K562 (cell line): ENCODE data around the gene PRKACG. TPM values are rescaled to one million over a fixed set of nuclear protein-coding genes. Genes with fewer than 3 reads are reported as not detected.

Experiments
- ATAC-seq: fragments of 200-7000 bp; cut with Tn5 transposase; 3 replicates; pipeline ENCODE4 v1.9.1; 2020; ENCODE audit warnings: moderate library complexity
- BruUV-seq: library from RNA; stranded (reverse); fragments of 400-500 nt; replicated peaks from 2 replicates; lab custom pipeline; 2021; lab: Mats Ljungman, UMichigan
- CTCF ChIA-PET: fragments of 300-600 bp; formaldehyde crosslinking; extraction: SDS; loops from one replicate; lab custom pipeline; 2021; ENCODE audit warnings: low intra/inter-chr PET ratio; lab: Yijun Ruan, JAX
- POLR2A ChIA-PET: fragments of 300-600, 350-650 bp; sonication (Branson Sonifier 250); formaldehyde crosslinking; extraction: SDS; loops from one replicate; lab custom pipeline; 2021; ENCODE audit warnings: antibody characterized with exemption, inconsistent platforms; lab: Yijun Ruan, JAX
- DNase-seq, 4 experiments: peaks; one replicate each; pipeline versions ENCODE4 v3.0.0 to v3.0.0-alpha.2; 2011 to 2018; ENCODE audit warnings: low spot score in 3 of 4, mixed read lengths in 3 of 4; ENCODE audit errors: extremely low read depth in 1 of 4
- FAIRE-seq: peaks from 2 replicates; lab custom pipeline; 2011; peaks lifted over from hg19 to GRCh38; lab: Jason Lieb, UNC
- H2AFZ ChIP-seq: 2 replicates; pipeline ENCODE4 v1.6.0; 2011; ENCODE audit warnings: low read depth, low read length, control low read depth, inconsistent platforms
- H3K27ac ChIP-seq: fragments of 200-600 bp; 3 replicates; pipeline ENCODE4 v1.8.0; 2011; ENCODE audit warnings: low read depth, mild to moderate bottlenecking, control low read depth, inconsistent platforms, low read length, moderate library complexity, mixed read lengths; ENCODE audit errors: extremely low read depth
- H3K27me3 ChIP-seq, 2 experiments: fragments of 300-600 bp in 1 of 2; 2 replicates in 1 of 2; 3 replicates in 1 of 2; pipeline versions ENCODE4 v1.6.0 to v1.8.0; 2011; ENCODE audit warnings: inconsistent platforms in 2 of 2, low read length in 2 of 2, mild to moderate bottlenecking in 1 of 2, mixed read lengths in 1 of 2, moderate library complexity in 1 of 2; ENCODE audit not compliant: control insufficient read depth in 2 of 2, insufficient read depth in 2 of 2
- H3K36me3 ChIP-seq: fragments of 300-600 bp; 3 replicates; pipeline ENCODE4 v1.8.0; 2011; ENCODE audit warnings: mild to moderate bottlenecking, low read length, inconsistent platforms; ENCODE audit not compliant: control insufficient read depth, insufficient read depth
- H3K4me1 ChIP-seq, 2 experiments: fragments of 200-600 bp in 1 of 2; replicated peaks in 1 of 2; 2 replicates in 1 of 2; 3 replicates in 1 of 2; pipeline versions ENCODE4 v1.5.1 to v1.8.0; 2011; ENCODE audit warnings: inconsistent platforms in 2 of 2, low read length in 2 of 2, mild to moderate bottlenecking in 1 of 2, mixed read lengths in 1 of 2, moderate library complexity in 1 of 2; ENCODE audit not compliant: control insufficient read depth in 2 of 2, insufficient read depth in 2 of 2
- H3K4me2 ChIP-seq: 2 replicates; pipeline ENCODE4 v1.6.1; 2011; ENCODE audit warnings: low read length, control low read depth, inconsistent platforms, mixed read lengths; ENCODE audit not compliant: insufficient read depth
- H3K4me3 ChIP-seq: fragments of 200-600 bp; sonication (generic), shearing (Covaris generic); 2 replicates; pipeline ENCODE4 v1.5.1; 2016; ENCODE audit warnings: control low read depth, inconsistent platforms
- H3K79me2 ChIP-seq: fragments of 200-600 bp; 3 replicates; pipeline ENCODE4 v1.8.0; 2011; ENCODE audit warnings: low read length, inconsistent platforms; ENCODE audit not compliant: control insufficient read depth, insufficient read depth
- H3K9ac ChIP-seq, 2 experiments: 2 replicates each; pipeline versions ENCODE4 v1.6.0 to v1.6.1; 2011; ENCODE audit warnings: low read depth in 2 of 2, low read length in 2 of 2, control low read depth in 1 of 2, inconsistent platforms in 1 of 2, mild to moderate bottlenecking in 1 of 2, mixed read lengths in 1 of 2; ENCODE audit not compliant: insufficient read depth in 1 of 2
- H3K9me1 ChIP-seq: one replicate; pipeline ENCODE4 v1.6.0; 2011; ENCODE audit warnings: inconsistent platforms, mild to moderate bottlenecking, low read length, moderate library complexity; ENCODE audit not compliant: control insufficient read depth, insufficient read depth
- H3K9me3 ChIP-seq: replicated peaks from 2 replicates; pipeline ENCODE4 v1.5.1; 2011; ENCODE audit warnings: low read depth, low read length, inconsistent platforms; ENCODE audit not compliant: control insufficient read depth, insufficient read depth
- H4K20me1 ChIP-seq: replicated peaks from 2 replicates; pipeline ENCODE4 v1.6.1; 2011; ENCODE audit warnings: low read length, inconsistent platforms, mixed read lengths; ENCODE audit not compliant: control insufficient read depth, insufficient read depth
- ATF2 ChIP-seq: sonication (generic); formaldehyde crosslinking; IDR thresholded peaks from 2 replicates; pipeline ENCODE4 v1.8.1; 2022; ENCODE audit warnings: missing genetic modification reagents
- CCAR2 ChIP-seq: fragments of 200-400 bp; formaldehyde crosslinking; IDR thresholded peaks from 2 replicates; pipeline ENCODE4 v1.6.1; 2017; ENCODE audit warnings: mild to moderate bottlenecking, low read depth, low read length
- CEBPZ ChIP-seq: fragments of 150-350 bp; IDR thresholded peaks from 2 replicates; pipeline ENCODE4 v1.6.1; 2014; ENCODE audit warnings: low read depth, mild to moderate bottlenecking, low read length, borderline replicate concordance
- DIDO1 ChIP-seq: fragments of 450-650 bp; IDR thresholded peaks from 2 replicates; pipeline ENCODE4 v1.6.1; 2016; ENCODE audit warnings: low read depth, missing biosample characterization, missing genetic modification characterization
- FOXM1 ChIP-seq, 2 experiments: fragments of 450-650 bp in 1 of 2; sonication (generic) in 1 of 2; formaldehyde crosslinking in 1 of 2; IDR thresholded peaks; 2 replicates each; pipeline versions ENCODE4 v1.6.1 to v1.9.0; 2017 to 2022; ENCODE audit warnings: low read depth in 2 of 2, mild to moderate bottlenecking in 2 of 2, missing genetic modification reagents in 1 of 2, moderate library complexity in 1 of 2
- GTF2B ChIP-seq: IDR thresholded peaks from 2 replicates; pipeline ENCODE4 v1.6.1; 2011; ENCODE audit not compliant: insufficient read length; ENCODE audit errors: extremely low read depth
- HEY1 ChIP-seq: fragments of 250-450 bp; sonication (Bioruptor Pico); IDR thresholded peaks from 2 replicates; pipeline ENCODE4 v1.5.0; 2020; ENCODE audit warnings: mild to moderate bottlenecking, moderate library complexity, borderline replicate concordance
- OTX1 ChIP-seq: fragments of 450-650 bp; formaldehyde crosslinking; IDR thresholded peaks from 2 replicates; pipeline ENCODE4 v1.4.0; 2022; ENCODE audit warnings: mild to moderate bottlenecking
- PTBP1 ChIP-seq: fragments of 200-400 bp; formaldehyde crosslinking; IDR thresholded peaks from 2 replicates; pipeline ENCODE4 v1.6.1; 2017; ENCODE audit warnings: low read depth, low read length
- SMAD3 ChIP-seq: fragments of 450-650 bp; formaldehyde crosslinking; conservative IDR thresholded peaks from 2 replicates; pipeline ENCODE4 v1.4.0; 2020; ENCODE audit warnings: mild to moderate bottlenecking
- ZNF143 ChIP-seq: sonication (generic); formaldehyde crosslinking; IDR thresholded peaks from 2 replicates; pipeline ENCODE4 v1.9.0; 2022; ENCODE audit warnings: mild to moderate bottlenecking, missing genetic modification reagents
- ZNF224 ChIP-seq: sonication (generic); formaldehyde crosslinking; IDR thresholded peaks from 2 replicates; pipeline ENCODE4 v1.8.0; 2022; ENCODE audit warnings: mild to moderate bottlenecking, missing genetic modification reagents
- ZNF586 ChIP-seq: fragments of 450-650 bp; formaldehyde crosslinking; conservative IDR thresholded peaks from 2 replicates; pipeline ENCODE4 v1.4.0; 2020; ENCODE audit warnings: mild to moderate bottlenecking, moderate library complexity
- WGBS: fragments of 100-300 bp; shearing (Covaris generic); methylation state at CpG from one replicate; pipeline ENCODE4 v1.1.6; 2016; ENCODE audit warnings: low coverage, mixed read lengths; ENCODE audit not compliant: insufficient coverage; ENCODE audit errors: missing lambda C conversion rate; 5-methylcytosine and 5-hydroxymethylcytosine counted together
- in situ Hi-C: fragments of 300-500 bp; cut with MboI; formaldehyde crosslinking; loops from 4 replicates; pipeline ENCODE4 v1.15.0; 2018; ENCODE audit warnings: inconsistent platforms, mixed read lengths
- intact Hi-C: fragments of 100-400 bp; cut with micrococcal nuclease; formaldehyde crosslinking; loops from 2 replicates; pipeline ENCODE4 v1.14.2; 2022
- polyA plus RNA-seq, 8 experiments: library from polyadenylated mRNA; depleted of rRNA in 4 of 8; stranded (reverse) in 5 of 8; unstranded in 3 of 8; fragments of >200 nt; fragmentation: Nextera tagmentation in 2 of 8; fragmentation: Illumina TruSeq in 1 of 8; extraction: Ambion mirVana in 2 of 8; extraction: Trizol in 1 of 8; gene quantifications; 2 replicates each; pipeline versions ENCODE4 v1.2.1 to v1.2.3, GENCODE V29; 2011 to 2014; ENCODE audit warnings: inconsistent platforms in 1 of 8, missing spikeins in 1 of 8
- total RNA-seq, 7 experiments: library from RNA; depleted of rRNA in 6 of 7; stranded (reverse); fragments of >200 nt in 6 of 7; fragmentation: Illumina TruSeq in 2 of 7; extraction: Trizol in 2 of 7; gene quantifications; 2 replicates each; pipeline versions ENCODE4 v1.2.1 to v1.2.3, GENCODE V29; 2011 to 2021; ENCODE audit warnings: low replicate concordance in 1 of 7

The PRKACG gene
- total and polyA plus RNA-seq, 9 of the 15 experiments (the other 6 are each of a cell fraction or from before 2014, with no cell fraction given), result not detected

GRCh38 chr9:68980341-68980914 is 33.5 kb downstream of the PRKACG start (continued):
- TF ChIP-seq FOXM1 (IDR thresholded peaks at IDR 0.05; ENCODE audit: low read depth) (no peak), FOXM1 (CRISPR knock-in tag; IDR thresholded peaks at IDR 0.05; ENCODE audit: low read depth) (no peak), ZNF224 (no peak), ATF2 (CRISPR knock-in tag) (no peak), PTBP1 (no peak), ZNF143 (CRISPR knock-in tag) (no peak)
- TF ChIP-seq, all 486 proteins: peak for 0

- H3K9me3 ChIP-seq, result peaks cover 5% of the 10 kb centered on the region; the same call in 1 of the 2 replicates
- H3K27ac ChIP-seq, result peak overlapping the region; percentile 67
- intact Hi-C loops (no loop called here), in situ Hi-C loops (no loop called here)
- WGBS, result 68% methylated on average over 5 of the region's 9 CpGs
- FAIRE-seq, result no peak
- no peak overlapping the region for H3K4me3 ChIP-seq
- H4K20me1 ChIP-seq, result no peaks in the 10 kb centered on the region
- peak overlapping the region; percentile 13 for H3K4me2 ChIP-seq
- peak overlapping the region; percentile 55 for H2AFZ ChIP-seq
- H3K4me1 ChIP-seq, result peaks cover 12 to 75% of the 10 kb centered on the region in 2 experiments; a peak in 4 of 5 replicates
- H3K9me1 ChIP-seq, result no peaks in the 10 kb centered on the region
- ChIA-PET POLR2A (no interaction called here), CTCF (no interaction called here)
- DNase-seq, result no peak
- H3K79me2 ChIP-seq, result no peaks in the 10 kb centered on the region
- H3K36me3 ChIP-seq, result no peaks in the 10 kb centered on the region
- peak overlapping the region; percentile 40 to 66; a peak in 3 of 4 replicates for H3K9ac ChIP-seq
- BruUV-seq, result no TSS peak
- no peaks in the 10 kb centered on the region for H3K27me3 ChIP-seq
- ATAC-seq, result peak; percentile 34
- TF ChIP-seq GTF2B (no peak), HEY1 (CRISPR knock-in tag) (no peak), DIDO1 (tag) (no peak), CEBPZ (no peak), SMAD3 (CRISPR knock-in tag) (no peak), CCAR2 (no peak), ZNF586 (no peak), OTX1 (CRISPR knock-in tag) (no peak)
Observed at GRCh38 chr9:68979538-68980314, 34.2 kb downstream of the PRKACG start.
